GM11168 (cell line): Measurements from ENCODE around the gene PHF12.
"Not testable (repeated sequence)": the region's sequence is repeated elsewhere in the genome, so short reads cannot be mapped to it uniquely, and the experiment has no call there.

ENCODE experiments used
- in situ Hi-C: fragments of 300-500 bp; cut with MboI; formaldehyde crosslinking; loops from one replicate; pipeline ENCODE4 v1.12.0; 2022; ENCODE audit warnings: low sequenced_read_pairs; ENCODE audit not compliant: unreplicated experiment

PHF12 gene

DNA sequence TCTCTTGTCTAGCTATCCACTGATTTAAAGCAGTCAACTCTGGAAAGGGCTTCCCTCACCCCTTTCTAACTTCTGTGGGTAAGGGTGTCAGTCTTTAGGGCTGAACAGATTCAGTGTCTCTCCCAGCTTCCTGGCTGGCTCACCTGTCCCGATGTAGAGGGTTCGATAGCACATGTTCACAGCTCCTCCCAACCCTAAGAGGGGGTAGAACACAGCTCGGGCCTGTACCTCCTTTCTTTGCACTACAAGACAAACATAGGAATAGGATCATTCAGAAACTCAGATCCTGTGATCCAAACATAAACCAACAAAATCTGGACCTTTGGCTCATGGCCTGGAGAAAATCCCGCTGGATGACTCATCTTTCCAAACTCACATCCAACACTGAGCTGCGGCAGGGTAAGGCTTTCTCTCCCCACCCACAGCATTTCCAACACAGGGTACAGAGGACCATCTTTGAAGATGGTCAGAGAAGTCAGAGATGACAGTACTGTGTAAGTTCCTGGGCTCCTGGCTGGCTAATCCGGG is 42.6 kb downstream of the PHF12 start:
- in situ Hi-C loops, result no loop called here

DNA sequence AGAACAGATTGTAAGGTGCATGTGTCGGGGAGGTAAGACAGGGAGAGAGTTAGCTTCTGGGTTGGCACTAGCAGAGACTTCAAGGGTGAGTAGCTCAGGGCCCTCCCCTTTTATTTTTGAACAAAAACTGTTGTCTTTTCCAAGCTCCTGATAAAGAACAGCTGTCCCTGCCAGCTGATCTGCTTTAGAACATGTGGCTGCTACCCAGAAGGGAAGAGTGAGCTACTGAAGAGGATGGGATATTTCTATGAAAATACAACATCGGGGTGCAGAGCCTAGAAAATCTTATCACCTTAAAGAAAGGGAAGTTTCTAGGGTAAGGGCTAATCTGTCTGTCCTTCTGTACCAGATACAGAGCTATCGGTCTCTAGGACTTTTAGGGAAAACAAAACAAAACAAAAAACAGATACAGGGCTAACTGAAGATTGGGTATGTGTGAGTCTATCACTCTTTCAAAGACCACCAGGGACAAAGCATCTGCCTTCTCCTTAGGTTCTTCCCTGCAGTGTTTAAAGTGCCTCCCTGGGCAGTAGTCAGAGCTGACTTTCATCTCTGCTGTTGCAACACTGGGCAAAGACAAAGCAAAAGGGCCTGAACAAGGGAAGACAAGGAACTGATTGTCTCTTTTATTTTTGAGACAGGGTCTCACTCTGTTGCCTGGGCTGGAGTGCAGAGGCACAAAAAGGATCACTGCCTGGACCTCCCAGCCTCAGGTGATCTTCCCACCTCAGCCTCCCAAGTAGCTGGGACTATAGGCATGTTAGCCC is 43.4 kb downstream of the PHF12 start:
- in situ Hi-C loops, result no loop called here

DNA sequence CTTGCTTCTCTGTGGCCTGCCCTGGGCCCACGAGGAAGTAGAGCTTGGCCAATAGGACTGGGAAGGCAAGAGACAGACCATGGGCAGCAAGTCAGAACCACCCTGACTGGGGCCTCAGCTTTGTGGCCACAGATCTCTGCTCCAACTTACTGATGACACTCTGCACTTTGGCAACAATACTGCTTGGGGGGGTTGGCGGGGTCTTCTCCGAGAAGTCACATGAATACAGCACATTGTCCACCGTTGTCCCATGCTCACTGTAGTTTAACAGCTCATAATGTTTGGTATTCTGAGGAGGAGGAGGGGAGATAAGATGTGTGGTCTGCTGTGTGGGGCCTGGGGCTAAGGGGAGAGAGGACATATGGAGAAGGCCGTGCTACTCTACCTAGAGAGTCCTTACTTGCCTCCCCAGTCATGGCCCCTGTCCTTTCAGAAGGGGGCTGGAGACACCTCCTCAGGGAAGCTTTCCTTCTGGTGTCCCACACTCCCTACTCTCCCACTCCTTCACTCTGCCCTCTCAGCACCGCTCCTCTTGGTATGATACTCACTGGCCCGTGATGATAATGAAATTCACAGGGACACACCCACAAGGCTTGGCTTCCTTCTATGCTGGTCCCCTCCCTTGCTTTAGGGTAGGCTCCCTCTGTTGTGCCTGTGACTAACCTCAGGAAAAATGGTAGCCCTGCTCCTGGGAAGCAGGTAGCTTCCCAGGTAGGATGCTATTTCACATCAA is 44.4 kb downstream of the PHF12 start:
- in situ Hi-C loops, result no loop called here

DNA sequence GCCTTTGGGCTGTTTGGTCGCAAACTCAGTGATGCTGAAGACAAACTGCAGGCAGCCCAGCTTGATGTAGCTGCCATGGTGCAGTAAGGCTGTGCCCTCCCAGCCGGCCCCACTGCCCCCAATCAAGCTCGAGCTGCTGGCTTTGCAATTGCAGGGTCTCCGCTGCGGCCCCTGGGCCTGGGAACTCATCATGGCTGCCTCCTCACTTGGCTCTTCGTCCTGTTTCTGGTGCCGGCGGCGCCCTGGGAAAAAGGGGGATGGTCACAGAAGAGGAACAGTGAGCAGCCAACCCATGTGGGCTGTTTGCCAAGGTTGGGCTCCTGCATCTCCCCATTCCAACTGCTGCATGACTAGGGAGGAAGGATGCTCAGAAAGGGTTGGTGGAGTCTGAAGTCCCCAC is 45.0 kb downstream of the PHF12 start:
- in situ Hi-C loops, result no loop called here

DNA sequence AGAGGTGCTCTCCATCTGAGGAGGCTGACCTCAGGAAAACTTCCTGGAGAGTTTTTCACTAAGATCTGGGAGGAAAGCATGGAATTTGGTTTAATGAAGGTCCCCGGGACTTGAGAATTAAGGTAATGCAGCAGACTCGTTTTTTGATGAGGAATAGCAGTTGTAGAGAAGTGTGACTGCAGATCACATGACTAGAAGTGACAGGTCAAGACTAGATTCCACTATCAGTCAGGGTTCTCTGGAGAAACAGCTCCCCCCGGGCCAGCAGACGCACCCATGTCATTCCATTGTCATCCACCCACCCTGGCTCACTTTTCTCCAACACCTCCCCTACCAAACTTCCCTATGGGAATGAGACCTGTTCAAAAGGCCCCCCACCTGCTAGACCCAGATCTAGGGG is 46.5 kb downstream of the PHF12 start:
- in situ Hi-C loops, result no loop called here

DNA sequence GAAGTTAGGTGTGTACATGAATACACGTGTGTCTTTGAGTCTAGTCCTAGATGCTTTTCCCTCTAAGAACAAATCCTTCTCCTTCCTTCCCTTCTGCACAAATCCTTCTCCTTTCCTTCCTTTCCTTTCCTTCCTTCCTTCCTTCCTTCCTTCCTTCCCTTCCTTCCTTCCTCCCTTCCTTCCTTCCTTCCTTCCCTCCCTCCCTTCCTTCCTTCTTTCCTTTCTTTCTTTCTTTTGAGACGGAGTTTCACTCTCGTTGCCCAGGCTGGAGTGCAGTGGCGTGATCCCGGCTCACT is 47.8 kb downstream of the PHF12 start:
- in situ Hi-C loops, result not testable (repeated sequence)

DNA sequence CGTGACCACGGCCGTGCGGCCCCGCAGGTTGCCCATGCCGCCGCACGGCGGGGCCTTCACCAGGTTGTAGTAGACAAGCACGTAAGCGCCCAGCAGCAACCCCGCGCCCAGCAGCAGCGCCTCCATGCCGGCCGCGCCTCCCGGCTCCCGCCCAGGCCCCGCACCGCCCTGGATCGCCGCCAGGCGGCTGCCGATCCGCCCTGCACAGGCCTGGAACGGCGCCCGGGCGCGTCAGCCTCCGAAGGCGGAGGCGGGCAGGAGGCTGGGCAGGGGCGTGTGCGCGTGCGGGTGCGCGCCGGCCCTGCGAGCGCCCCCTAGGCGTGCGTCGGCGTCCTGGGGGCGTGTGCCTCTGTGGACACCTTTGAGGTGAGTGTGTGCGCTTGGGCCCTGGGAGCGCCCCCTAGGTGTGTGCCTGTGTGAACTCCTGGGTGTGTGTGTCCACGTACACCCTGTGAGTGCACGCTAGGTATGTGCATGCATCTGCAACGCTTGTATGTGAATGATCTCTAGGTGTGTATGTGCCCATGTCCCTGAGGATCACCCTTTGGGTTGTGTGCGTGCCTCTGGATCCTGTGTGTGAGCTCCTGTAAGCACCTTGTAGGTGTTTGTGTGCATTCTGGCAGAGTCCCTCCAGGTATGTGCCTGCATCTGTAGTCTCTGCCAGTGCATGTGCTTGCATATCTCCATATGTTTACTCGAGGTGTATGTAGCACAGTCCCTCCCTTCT is 48.3 kb downstream of the PHF12 start, which contains the start of gene DHRS13:
DHRS13 (minus strand) TSS at position 261 of the 727 bp plus-strand sequence; CDS start at position 126, 135 bp downstream.
- in situ Hi-C loops, result no loop called here

DNA sequence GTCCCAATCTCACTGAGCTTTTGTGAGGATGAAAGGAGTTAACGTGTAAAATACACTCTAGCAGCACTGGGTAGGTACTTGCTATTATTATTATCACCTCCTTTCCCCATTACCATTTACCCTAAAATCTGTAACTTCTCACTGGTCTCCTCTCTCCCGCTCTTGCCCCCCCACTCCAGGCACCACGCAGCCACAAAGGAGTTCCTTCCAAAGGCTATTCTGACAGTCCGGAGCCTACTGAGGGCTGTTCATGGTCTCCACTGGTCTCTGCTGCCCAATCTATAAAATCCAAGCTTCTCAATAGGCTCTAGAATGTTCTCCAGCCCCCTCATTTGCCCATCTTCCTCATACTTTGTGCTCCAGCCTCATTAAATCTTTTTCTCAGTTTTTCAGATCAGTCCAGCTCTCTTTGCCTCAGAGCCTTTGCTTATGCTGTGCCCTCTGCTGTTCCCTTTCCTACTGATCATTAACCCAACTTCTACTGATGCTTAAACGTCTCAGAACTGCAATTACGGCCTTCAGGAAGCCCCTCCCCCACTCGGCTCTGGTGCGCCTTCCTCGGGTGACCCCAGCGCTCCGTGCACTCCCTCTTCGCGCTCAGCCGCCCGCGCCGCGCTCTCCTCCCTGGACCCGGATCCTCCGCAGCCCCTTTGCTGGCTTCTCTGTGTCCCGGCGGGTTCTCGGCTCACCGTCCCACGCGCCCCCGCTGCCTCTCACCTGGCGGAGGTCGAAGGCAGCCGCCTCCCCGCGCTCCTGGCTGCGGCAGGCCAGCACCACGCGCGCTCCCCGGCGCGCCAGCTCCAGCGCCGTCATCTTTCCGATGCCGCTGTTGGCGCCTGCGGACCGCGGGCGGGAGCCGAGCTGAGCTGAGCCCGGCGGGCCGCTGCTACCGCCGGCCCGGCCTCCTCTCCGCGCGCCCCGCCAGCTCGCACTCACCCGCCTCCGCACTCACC is 49.2 kb downstream of the PHF12 start:
- in situ Hi-C loops, result no loop called here

DNA sequence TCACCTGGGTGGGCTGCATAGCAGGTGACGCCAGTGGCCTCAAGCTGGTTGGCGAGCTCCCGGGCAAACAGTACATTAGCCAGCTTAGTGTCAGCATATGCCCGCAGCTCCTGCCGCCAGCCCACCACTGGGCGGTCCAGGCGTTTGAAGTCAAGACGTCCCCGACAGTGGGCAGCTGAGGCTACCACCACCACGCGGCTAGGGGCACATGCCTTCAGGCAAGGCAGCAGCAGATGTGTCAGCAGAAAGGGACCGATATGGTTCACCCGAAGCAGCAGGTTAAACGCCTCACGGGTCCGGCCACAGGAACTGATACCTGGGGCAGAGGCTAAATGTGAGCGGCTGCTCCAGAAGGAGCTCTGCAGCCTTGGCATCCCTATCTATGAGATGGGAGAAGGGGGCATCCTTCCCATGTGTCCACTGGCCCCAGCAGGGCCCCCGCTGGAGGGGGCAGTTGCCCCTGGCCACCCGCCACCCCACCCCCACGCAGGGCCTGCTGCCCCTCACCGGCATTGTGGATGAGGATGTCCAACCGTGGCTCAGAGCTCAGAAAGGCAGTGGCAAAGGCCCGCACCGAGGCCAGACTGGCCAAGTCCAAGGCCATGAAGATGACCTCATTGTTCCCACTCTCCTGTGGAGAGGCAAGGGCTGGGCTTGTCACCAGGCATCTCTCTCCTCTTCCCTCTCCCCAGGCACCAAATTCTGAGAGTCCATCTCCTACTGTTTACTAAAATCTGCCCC is 50.2 kb downstream of the PHF12 start:
- in situ Hi-C loops, result no loop called here

DNA sequence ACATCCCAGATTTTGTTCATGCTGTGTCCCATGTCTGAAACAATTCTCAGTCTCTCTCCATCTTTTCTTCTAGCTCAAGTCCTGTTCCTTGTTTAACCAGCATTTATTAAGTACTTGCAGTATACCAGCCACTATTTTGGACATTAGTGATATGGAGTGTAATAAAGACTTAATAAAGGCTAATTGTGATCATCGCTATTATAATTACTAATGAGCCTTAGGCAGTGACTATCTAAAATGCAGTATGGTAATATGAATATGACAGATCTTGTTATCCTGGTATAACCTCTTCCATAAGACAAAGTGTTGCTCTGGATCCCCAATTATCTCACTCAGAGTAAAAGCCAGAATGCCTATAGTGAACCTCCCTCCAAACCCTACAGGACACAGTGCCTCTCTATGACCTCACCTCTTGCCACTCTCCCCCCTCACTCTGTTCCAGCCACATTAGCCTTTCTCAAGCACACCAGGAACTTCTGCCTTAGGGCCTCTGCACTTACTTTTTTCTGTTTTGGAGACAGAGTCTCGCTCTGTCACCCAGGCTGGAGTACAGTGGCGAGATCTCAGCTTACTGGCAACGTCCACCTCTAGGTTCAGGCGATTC is 52.0 kb downstream of the PHF12 start:
- in situ Hi-C loops, result loop anchor here (10.0 kb wide), 1 partner anchor 135 kb away; no protein-coding TSS in a partner anchor

DNA sequence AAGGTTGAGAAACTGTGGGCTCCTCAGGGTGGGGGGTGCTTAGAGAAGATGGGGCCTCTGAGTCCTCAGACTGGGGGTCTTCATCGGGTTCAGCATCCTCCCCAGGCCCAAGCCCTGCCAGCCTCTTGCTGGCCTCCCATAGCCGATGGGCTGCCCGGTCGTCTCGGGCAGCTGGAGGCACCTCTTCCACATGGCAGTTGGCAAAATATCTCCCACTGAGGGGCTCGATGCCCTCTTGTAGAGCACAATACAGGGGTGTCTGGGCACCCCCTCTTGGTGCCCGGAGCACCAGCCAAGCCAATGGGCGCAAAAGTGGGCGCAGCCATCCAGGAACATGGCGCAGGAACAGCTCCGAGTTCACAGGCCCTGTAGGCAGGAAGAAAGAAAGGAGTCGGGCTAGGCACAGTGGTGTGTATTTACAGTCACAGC is 52.8 kb downstream of the PHF12 start:
- in situ Hi-C loops, result loop anchor here (10.0 kb wide), 1 partner anchor 134 kb away; no protein-coding TSS in a partner anchor

DNA sequence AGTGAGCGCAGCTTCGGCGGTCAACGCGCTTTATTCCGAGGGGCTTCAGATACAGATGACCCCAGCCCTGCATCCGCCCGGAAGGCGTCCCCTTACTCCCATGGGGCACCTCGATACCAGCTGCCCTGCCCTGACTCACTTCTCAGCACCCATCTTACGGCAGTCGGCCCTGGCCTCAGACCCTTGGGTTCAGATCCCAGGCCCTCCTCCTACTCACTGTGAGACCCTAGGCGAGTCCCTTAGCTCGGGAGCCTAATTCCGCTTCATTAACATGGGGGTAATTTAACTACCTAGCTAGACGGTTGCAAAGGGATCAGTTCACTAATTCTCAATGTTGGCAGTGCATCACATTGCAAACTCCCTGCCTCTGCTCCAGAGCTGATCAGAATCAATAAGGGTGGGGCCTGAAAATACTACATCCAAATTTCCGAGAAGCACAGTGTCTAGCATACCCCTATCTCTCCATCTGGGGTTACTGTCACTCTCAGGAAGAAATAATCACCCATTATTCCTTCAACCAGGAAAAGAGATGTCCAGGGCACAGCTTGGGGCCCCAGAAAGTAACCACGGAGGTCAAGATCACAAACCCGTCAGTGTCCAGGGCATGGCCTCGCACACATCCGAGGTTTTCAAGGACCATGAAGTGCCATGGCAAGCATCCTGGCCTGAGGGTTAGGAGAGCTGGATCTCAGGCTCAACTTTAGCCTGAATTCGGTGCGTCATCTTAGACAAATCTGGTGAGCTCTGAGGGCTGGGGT is 53.4 kb downstream of the PHF12 start:
- in situ Hi-C loops, result loop anchor here (10.0 kb wide), 1 partner anchor 133 kb away; no protein-coding TSS in a partner anchor

DNA sequence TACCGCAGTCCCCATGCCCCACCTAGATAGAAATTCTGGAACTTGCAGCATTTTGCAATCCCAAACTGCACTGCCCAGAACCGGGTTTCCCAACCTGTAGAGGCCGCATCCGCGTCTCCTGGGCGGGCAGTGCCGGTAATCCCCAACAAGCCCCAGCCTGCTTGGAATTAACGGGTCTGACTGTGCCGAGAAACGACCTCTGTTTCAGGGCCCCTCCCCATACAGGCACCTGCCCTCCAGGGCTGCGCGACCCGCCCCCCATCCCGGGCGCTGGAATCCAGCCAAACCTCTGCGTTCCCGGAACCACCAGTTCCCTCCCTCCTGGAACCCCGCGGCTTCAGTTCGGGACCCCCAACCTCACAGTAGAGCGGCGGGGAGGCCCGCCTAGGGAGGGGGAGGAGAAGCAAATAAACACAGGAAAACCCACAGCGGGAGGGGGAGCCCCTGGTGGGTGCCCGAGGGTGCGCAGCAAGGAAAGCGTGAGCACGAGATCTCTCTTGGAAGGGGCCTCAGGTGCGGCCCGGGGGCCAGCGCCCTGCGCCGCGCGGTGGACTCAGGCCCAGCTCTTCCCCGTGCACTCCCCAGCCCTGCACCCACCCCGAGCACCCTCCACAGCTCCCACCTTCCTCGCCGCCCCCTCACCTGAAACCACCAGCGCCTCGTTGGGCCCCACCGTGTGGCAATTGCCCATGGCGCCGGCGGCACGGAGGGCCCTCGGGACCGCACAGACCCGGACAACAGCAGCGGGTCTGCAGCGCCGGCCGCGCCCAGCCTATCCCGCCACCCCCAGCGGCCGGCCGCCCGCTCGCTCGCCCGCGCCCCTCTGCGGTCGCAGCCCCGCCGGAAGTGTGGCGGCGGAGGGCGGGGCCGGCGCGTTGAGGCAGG is 54.2 kb downstream of the PHF12 start, which contains the start of gene FLOT2:
FLOT2 (minus strand) TSS at position 850 of the 885 bp plus-strand sequence; CDS start at position 691, 159 bp downstream.
- in situ Hi-C loops, result loop anchor here (10.0 kb wide), 1 partner anchor 132 kb away; no protein-coding TSS in a partner anchor

DNA sequence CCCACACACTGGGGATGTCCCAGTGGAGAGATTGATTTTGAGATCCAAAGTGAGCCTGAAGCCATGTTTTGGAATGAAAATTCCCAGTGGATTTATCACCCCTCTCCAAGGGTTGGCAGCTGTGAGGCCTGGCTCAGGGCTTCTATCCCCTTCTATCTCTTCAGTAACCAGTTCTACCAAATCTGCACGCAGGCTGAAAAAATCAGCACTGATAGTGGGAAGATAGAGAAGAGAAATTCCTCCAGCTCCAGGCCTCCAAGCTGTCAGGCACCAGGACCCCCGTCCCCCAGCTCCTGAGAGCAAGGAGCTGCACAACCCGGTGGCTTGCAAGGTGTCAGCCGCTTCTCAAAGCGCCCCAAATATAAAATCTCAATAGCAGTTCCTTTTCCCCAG is 54.8 kb downstream of the PHF12 start:
- in situ Hi-C loops, result loop anchor here (10.0 kb wide), 1 partner anchor 132 kb away; no protein-coding TSS in a partner anchor

DNA sequence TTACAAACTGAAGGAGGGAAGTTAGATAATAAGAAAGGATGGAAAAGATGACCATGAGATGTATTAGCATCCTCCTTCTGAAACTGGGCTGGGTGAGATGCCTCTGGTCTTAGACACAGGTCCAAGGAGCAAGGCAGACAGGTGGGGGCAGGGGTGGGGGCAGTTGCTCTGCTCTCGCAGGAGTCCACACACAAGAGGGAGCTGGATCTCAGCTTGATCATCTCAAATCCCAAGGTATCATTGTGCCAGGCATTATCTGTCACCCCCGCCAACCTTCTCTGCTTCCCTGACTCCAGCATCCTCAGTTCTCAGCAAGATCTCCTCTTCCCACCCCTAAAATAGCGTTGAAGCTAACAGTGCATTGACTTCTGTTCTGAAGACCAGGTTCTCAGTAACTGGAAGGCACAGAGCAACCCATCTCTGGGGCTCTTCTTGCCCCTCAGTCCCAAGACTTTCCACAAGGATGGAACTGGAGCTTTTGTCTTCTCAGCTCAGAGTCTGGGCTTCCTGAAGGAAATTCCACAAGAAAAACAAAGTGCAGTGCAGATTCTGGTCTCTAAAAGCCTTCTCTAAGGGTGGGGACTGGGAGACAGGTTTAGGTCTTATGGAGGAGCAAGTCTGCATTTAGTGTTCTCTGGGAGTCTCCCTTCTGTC is 55.4 kb downstream of the PHF12 start:
- in situ Hi-C loops, result loop anchor here (10.0 kb wide), 1 partner anchor 131 kb away; no protein-coding TSS in a partner anchor
